LNCAP (cell line): Measurements from ENCODE around the gene GYS2.

ENCODE experiments used
- TF ChIP-seq, protein P1 (sequence below): fragments of 450-650 bp; IDR thresholded peaks from 2 replicates; pipeline ENCODE4 v1.5.1; 2017; ENCODE audit warnings: mild to moderate bottlenecking

The GYS2 gene

DNA sequence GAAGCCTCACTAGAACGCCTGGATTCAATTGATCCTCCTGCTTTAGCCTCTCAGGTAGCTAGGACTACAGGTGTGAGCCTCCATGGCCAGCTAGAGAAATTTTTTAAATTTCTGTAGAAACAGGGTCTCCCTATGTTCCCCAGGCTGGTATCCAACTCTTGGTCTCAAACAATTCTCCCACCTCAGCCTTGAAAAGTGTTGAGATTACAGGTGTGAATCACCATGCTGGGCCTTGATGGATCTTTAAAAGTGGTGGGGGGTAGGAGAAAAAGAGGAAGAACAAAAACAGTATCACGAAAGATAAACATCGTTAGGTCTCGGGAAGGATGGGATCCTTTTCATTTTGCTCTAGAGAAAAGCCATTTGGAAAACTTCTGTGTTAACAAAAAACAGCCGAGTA lies 4.5 kb downstream of the GYS2 start:
- TF ChIP-seq, protein P1, sequence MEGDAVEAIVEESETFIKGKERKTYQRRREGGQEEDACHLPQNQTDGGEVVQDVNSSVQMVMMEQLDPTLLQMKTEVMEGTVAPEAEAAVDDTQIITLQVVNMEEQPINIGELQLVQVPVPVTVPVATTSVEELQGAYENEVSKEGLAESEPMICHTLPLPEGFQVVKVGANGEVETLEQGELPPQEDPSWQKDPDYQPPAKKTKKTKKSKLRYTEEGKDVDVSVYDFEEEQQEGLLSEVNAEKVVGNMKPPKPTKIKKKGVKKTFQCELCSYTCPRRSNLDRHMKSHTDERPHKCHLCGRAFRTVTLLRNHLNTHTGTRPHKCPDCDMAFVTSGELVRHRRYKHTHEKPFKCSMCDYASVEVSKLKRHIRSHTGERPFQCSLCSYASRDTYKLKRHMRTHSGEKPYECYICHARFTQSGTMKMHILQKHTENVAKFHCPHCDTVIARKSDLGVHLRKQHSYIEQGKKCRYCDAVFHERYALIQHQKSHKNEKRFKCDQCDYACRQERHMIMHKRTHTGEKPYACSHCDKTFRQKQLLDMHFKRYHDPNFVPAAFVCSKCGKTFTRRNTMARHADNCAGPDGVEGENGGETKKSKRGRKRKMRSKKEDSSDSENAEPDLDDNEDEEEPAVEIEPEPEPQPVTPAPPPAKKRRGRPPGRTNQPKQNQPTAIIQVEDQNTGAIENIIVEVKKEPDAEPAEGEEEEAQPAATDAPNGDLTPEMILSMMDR: no peak

DNA sequence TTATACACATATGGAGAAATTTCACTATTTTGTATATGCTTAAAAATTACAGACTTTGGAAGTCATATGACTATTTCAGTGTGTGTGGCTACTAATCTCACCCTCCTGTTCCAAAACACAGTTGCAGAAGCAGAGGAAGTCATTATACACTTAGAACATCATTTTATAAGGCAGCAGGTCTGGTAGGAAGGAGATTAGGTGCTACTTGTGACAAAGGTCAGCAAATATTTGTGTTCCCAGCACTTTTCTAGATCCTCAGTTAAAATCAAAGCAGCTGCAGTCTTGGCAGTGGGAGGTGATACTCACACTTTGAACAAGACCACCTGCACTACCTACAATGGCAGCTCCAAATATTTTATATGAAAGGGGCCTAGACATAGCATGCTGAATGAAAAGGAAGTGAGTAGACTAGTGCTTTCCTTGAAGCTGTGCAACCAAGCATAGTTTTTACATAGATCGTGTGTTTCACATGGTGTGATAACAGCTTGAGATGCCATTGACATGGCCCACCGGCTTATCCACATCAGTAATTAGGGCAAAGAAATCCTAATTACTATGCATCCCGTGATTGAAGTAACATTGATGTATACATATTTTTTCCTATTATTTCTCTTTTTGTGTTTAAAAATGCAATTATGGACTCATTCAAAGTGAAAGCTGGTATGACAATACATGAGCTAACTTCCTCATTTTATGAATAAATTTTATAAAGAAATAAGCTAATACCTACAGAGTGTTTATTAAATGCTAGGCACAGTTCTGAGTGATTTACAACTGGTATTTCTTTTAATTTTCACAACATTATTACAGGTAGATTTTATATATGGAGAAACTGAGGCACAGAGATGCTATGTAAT lies 5.3 kb downstream of the GYS2 start:
- TF ChIP-seq, protein P1: no peak

DNA sequence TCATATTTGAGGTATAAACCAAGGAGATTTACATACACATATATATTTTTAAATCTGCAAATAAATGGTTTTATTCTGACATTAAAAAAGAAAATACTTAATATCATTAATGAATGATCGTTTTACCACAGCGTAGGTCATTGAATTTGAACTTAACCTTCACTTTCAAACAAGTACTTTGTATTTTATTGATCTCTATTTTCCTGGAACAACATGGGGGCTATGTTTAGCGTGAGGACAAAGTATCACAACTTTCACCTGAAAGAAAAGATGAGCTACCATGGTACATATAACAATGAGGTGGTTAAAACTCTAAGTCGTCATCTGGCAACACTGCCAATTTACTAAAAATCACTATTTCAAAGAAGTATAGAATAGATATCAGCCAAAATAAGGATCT lies 6.0 kb downstream of the GYS2 start:
- TF ChIP-seq, protein P1: no peak

DNA sequence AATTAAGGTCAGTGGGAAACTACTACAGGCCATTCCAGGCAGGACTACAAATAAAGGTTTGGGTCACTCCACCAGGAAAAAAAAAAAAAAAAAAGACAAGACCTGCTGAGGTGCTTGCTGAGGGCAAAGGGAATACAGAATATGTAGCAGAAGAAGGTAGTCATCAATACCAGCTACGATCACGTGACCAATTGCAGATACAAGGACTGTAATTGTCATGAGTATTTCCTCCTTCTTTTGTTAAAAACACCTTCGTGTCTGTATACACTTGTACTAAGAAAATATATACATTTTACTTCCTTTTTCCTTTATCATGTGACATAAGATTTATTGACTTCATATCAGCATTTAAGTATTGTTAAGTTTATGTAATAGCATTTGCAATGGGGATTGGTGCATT lies 19.2 kb downstream of the GYS2 start:
- TF ChIP-seq, protein P1: no peak

DNA sequence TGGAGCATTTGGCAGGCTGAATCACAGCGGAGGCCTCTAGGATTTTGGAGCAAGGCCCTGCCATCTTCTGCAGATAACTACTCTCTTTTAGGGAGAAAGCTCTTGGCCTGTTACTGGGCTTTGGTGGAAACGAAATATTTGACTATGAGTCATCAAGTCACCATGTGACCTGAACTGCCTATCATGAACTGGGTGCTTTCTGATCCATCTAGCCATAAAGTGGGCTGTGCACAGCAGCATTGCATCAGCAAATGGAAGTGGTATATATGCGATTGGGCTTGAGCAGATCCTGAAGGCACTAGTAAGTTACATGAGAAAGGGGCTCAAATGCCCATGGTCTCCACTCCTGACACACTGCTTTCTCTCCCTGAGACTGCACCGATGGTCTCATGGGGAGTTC lies 21.1 kb downstream of the GYS2 start:
- TF ChIP-seq, protein P1: no peak

DNA sequence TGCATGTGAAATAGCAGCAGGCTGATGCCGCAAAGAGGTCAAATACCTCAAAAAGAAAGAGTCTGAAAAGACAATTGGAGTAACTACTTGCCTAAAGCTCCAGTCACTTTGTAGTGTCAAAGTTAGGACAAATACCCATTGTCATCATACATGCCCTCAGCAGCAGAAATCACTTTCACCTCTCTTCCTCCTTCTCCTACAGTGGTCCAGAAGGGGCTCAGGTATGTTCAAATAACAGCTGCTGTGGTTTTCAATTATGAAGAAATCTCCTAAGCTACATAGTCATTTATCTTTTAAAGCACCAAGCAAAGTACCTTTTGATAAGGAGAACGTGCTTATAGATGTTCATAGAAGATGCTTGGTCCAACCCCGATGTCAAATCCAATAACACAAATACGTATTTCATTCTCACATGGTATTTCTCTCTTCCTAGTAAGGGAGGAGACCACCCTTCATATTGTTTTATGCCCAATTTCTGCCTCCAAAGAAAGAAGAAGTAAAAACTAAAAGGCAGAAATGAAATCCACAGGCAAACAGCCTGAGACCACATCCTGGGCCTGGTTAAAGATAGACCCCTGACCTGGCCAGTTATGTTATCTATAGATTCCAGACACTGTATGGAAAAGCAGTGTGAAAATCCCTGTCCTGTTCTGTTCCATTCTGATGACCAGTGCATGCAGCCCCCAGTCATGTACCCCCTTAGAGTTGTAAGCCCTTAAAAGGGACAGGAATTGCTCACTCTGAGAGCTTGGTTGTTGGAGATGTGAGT lies 23.7 kb downstream of the GYS2 start:
- TF ChIP-seq, protein P1: no peak

DNA sequence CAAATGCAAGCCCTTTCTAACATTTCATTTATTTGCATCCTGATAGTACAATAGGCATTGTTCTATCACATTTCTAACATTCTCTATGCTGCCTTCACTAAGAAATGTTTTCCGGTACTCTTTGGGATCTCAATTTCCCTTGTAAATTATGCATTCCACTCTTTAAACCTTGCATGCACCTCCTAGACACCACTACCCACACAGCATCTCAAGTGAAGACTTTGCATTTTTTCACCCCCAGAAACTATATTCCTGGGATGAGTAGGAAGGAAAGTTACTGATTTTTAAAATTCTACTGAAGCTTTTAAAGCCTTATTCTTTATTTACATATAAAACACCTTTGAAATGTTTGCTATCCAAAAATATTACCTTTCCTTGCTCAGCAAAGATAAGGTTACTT lies 27.1 kb downstream of the GYS2 start:
- TF ChIP-seq, protein P1: no peak
